ENCODE results near the gene RELL2.

The RELL2 gene

DNA sequence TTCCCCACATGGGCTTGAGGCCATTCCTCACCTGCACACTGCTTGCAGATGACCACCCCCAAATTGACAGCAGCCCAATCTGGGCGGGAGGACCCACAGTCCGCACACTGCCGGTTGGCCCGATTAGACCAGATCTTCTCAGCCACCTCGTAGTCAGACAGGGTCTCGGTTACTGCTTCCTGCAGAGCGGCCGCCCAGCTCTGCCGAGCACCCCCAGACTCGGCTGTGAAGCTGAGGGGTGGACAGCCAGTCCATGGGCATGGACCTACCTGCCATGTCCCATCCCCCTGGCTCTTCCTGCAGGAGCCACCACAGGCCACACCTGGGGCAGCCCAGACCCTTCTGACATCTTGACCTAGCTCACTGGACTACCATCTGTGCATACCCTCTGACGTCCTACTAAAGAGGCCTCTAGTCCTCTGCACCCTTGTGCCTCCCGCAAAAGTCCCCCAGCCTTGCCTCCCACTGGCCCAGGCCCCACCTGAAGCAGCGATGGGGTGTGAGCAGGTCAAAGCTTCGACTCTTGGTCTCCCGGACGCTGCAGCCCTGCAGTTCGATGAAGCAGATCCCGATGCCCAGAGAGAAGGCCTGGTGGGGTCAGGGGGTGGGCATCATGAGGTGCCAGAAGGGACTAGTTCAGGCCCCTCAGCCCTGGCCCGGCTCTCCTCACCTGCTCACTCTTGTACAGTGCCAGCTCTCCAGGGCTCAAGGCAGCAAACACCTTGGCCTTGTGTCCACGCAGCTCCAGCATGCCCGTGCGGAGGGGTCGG is 35.5 kb downstream of the RELL2 start:
- FAIRE-seq (no peak), DNase-seq (ENCODE audit: extremely low spot score, insufficient read length, low read depth) (no peak)

DNA sequence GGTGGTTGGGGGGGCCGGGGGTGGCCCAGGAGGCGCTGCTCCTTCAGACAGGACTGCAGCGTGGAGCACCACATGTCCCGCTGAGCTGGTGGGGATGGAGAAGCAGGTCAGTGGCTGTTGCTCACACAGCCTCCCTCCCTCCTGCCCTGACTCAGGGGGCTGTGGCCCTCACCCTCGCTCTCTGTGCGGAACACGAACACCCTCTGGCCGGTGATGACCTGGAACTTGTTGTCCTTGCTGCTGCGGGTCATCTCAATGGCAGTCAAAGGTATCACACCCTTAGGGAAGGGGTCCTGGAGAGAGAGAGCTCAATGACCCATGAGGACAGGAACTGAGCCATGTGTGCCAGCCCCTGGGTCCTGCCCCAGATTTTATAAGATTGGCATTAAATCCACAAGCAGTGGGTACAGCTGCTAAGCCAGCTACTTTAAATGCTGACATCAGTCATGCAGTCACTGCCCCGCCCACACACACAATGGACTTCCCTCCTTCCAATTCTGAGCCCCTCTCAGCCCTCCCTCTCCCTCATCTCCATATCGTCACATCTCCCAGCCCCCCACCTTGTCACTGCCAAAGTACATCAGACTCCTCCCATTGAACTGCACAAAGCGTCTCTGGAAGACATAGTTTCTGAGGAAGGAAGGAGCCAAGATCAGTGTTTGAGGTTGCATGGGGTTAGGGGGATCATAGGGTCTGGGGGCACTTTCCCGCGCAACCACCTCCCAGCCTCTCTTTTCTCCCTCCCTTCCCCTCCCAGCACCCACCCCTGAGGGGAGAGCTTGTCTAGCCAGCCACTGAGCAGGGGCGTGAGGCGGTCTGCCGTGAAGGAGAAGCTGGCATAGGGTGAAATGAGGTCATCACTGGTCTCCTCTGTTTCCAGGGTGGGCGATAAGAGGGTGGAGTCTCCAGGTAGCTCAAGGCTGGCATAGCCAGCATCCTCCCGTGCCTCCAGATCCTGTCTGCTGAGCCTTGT is 36.3 kb downstream of the RELL2 start:
- DNase-seq (ENCODE audit: extremely low spot score, insufficient read length, low read depth): no peak
- FAIRE-seq: no peak

DNA sequence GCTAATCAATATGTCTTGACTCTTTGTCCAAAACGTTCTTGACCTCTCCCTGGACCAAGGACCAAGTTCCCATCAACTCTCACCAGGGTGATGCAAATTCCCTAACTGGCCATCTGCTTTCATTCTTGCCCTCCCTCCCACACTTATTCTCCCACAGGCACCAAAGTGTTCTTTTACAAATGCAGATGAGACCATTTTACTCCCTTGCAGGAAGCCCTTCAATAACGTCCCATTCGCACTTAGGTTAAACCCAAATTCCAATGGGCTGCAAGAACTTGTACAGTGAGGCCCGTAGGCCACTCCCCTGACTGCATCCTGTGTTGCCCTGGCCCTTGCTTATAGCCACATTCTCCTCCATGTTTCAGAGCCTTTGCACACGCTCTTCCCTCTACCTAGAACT is 38.0 kb downstream of the RELL2 start:
- FAIRE-seq: no peak
- DNase-seq (ENCODE audit: extremely low spot score, insufficient read length, low read depth): no peak

DNA sequence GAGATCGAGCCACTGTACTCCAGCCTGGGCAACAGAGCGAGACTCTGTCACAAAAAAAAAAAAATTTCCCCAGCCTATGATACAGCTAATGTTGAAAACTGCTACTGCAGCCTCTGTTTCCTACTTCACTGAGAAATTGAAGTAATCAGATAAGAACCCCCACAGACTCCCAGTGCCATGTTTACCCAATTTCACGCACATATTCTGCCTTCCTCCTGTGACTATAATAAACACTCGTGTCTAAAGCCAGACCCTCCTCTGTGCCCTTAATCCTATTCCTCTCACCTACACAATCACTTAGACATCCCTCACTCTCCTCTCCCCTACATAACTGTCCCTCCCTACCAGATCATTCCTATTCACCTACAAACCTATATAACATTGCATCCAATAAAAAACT is 38.9 kb downstream of the RELL2 start:
- DNase-seq (ENCODE audit: extremely low spot score, insufficient read length, low read depth): no peak
- FAIRE-seq: no peak

DNA sequence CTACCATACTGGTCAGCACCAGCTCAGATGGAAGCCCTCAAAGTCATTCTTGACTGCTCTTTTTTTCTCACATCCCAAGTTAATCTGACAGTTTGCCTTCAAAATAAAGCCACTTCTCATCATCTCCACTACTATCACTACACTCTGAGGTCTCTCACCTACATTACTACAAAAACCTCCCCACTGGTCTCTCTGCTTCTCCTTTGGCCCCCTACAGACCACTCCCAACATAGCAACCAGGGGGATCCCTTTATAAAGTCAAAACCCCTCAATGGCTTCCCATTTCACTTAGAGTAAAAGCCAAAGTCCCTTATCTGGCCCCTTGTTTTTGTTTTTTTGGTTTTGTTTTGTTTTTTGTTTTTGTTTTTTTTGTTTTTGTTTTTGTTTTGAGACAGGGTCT is 40.6 kb downstream of the RELL2 start:
- FAIRE-seq: no peak
- DNase-seq (ENCODE audit: extremely low spot score, insufficient read length, low read depth): no peak

DNA sequence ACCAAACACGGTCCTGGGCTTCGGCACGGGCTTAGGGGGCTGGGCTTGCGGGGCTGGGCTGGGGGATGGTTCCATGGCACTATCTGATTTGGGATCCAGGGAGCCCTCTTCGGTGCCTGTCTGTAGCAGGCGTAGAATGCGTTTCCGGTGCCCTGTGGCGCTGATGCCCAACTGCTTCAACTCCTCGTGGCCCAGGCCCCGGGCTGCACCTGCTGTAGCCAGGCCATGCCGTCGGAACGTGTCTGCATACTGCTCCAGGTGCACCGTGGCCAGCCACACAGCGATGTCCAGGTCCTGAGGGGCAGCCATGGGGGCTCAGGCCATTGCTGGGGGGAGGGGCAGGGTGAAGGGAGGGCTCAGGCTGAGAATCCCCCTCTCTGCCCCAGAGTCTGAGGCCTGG is 43.4 kb downstream of the RELL2 start:
- DNase-seq (ENCODE audit: extremely low spot score, insufficient read length, low read depth): no peak
- no peak for FAIRE-seq

DNA sequence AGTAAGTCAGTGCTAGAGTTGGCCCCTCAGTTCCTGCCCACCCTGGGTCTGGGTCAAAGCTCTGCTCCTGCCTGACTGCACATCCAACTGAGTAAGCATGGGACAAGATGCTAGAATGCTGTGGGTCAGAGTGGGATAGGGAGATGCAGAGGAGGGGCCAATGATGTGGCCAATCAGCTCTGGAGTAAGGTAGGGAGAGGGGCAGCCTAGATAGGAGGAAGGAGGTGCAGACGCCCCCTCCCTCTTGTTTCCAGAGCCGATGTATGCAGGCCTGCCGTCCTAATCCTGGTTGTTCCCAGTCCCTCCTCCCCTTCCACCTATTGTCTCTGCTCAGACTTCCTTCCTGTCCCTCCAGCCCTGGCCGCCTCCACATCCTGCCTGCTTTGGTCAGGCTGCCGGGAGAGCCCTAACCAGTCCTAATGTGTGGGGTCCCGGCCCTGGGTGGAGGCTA is 44.0 kb downstream of the RELL2 start:
- FAIRE-seq (no peak), DNase-seq (ENCODE audit: extremely low spot score, insufficient read length, low read depth) (no peak)

DNA sequence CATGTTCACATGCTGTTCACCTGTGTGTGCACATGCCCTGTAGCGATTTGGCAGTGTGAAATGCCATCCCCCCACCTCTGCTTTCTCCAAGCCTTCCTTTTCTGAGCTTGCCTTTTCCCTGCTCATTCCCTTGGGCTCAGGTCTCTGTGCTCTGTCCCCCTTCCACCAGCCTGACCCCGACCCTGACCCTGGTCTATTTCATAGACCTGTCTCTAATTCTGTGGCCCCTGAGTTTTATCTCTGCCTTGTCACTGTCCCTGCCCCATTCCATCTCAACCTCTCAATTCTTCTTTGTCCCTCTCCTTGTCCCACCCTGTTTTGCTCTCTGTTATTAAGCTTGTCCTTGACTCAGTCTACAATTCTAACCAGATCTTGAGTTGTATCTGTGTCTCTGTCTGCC is 44.5 kb downstream of the RELL2 start:
- FAIRE-seq: no peak

DNA sequence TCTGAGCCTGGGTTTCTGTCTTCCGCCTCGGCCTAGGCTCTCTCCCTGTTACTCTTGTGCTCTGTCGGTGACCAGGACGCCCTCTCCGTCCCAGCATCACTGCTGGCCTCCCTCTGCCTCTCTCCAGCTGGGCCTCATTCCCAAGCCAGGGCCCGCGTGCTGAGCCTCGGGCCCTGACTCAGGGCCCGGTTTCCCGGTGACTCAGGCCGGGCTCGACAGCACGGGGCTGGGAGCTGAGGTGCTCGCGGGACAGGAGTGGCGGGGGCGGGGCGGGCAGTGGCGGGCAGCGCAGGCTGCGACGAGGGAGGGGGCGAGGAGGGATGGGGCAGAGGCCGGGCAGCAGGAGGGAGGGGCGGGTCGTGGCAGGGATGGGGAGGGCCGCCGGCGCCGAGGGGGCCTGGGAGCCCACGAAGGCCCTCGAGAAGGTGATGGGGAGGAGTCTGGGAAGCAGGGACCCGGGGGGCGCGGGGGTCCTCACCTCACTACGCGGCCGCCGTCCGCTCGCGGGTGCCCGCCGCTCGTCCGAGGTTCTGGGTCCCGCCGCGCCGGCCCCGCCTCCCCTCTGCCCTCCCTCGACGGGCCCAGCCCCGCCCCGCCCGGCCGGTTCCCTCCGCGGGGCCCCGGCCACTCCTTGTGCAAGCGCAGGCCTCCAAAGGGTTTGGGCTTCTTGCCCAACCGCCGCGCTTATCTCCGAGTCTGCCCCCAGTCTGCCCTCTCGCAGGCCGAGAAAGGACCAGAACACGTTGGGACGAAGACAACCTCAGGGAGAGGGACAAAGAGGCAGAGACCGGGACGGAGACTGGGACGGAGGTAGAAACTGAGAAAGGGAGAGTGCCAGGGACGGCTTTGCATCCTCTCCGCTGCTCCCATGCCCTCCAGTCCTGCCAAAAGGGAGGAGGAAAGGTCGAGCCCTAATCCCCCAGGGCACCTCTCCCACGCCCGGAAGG is 45.2 kb downstream of the RELL2 start, which contains the start of gene ARAP3:
TSS of gene ARAP3 (minus strand) at position 536 of the 947 bp plus-strand sequence. CDS start 1,744 bp downstream, outside the sequence.
- DNase-seq (ENCODE audit: extremely low spot score, insufficient read length, low read depth): no peak
- no peak for FAIRE-seq

More for the DNA sequence above, 44.5 kb downstream of the RELL2 start:
- no peak for DNase-seq (ENCODE audit: extremely low spot score, insufficient read length, low read depth)

DNA sequence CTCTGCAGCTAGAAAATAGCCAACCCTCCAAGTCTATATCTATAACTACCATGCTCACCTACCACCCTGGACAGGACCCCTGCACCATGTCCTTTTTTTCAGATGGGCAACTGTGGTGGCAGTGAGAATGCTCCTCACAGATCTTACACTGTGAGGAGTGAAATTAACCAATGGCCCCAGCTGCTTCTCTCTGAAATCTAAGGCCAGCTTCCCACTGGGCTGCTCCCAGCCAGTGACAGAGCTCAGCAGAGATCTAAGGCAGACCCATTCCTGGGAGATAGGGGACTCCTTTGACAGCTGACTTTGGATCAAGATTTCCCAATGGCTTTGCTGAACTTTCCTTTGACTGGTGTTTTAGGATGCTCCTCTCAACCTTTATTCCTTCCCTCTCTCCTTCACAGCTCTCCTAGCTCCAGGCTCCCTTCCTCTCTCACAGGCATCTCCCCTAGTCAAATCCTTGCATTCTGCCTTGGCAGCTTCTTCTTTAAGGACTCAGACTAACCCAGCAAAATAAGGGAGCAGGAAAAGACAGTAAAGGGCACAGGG is 46.9 kb downstream of the RELL2 start:
- FAIRE-seq (no peak), DNase-seq (ENCODE audit: extremely low spot score, insufficient read length, low read depth) (no peak)

DNA sequence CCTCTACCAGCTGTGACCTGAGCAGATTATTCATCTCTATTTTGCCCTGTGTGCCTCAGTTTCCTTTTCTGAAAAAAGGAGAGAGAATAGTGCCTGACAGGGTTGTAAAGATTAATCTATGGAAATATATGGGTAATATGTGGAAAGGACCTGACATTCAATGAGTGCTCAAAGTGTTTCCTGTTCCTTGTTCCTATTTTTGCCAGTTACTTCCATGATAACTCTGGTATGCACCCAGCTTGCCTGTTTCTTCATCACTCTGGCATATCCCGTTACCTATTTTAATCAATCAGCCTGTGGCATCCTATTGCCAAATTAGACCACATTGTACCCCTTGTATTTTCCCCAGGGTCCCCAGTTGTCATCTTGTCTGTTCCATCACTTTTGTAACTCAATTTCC is 48.8 kb downstream of the RELL2 start:
- FAIRE-seq (no peak), DNase-seq (ENCODE audit: extremely low spot score, insufficient read length, low read depth) (no peak)

DNA sequence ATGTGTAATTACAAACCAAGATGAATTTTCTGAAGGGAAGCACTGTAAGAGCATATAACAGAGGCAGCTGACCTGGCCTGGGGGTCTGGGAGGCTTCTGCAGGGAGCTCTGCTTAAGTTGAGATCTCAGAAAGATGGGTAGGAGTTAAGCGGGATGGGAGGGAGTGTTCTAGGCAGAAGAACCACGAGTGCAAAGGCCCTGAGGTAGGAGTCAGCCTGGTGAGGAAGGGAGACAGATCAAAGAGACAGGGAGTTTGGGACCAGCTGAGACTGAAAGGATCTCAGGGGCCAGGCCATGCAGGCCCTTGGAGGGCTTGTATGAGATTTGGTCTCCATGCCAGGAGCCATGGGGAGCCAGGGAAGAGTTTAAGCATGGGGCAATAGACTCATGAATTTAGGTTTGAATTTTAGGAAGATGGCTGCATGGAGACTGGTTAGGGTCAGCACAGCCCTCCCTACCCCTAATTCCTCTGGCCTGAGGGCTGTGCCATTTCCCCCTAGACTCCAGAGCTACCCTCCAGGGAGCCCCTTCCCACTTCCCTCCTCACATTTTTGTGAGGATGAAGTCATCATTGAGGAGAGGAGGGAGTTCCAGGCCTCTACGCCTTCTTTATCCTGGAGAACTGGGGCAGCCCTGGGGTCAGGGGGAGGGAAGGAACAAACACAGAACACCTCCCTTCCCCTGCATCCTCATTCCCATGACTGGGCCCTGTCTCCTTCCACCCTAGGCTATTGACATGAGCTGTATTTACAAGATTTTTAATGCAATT is 50.0 kb downstream of the RELL2 start:
- DNase-seq (ENCODE audit: extremely low spot score, insufficient read length, low read depth) (no peak), FAIRE-seq (no peak)
